Activated effector memory CD4-positive, alpha-beta T cell treated with Interleukin-2 at 50 U/mL for 16 hours (primary cell): Measurements from ENCODE around the gene RTN4IP1.

ENCODE experiments used
- DNase-seq: peaks from one replicate; pipeline ENCODE4 v3.0.0-alpha.2; 2020

RTN4IP1 gene

DNA sequence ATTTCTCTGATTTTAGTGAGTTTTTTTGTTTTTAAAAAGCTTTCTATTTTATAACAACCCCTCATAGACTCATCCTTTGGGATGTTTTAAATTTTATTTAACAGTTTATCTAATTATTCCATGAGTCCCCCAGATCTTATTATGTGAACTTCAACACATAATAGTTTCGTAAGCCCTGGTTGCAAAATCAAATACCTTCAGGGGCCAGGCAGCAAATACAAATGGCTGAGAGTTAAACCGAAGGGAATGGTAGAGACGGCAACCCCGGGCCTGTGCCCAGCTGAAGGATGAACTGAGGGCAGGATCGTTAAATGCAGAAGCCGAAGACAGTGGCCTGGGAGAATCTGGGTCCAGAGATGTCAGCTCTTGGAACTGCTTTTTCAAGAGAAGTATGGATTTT, 88.4 kb downstream of the RTN4IP1 start:
- no peak for DNase-seq

DNA sequence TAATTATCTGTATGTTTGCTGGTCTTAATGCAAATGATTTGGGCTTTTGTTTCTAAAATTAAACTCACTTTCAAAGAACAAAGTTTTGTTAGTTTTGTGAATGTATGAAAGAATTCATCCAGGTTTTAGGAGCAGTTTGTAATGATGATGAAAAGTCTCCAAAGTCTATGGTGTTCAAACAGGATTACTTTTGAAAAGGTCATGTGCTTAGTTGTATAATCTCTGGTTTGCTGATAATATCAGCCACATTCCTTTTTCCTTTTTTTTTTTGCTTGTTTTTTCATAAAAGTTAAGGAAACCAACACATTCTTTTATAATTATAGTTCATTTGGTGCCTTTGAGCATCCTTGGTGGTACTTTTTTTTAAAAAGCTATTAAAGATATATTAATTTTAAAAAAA, 88.9 kb downstream of the RTN4IP1 start:
- no peak for DNase-seq

GRCh38 chr6:106539936-106540335, 89.4 kb downstream of the RTN4IP1 start:
- no peak for DNase-seq

DNA sequence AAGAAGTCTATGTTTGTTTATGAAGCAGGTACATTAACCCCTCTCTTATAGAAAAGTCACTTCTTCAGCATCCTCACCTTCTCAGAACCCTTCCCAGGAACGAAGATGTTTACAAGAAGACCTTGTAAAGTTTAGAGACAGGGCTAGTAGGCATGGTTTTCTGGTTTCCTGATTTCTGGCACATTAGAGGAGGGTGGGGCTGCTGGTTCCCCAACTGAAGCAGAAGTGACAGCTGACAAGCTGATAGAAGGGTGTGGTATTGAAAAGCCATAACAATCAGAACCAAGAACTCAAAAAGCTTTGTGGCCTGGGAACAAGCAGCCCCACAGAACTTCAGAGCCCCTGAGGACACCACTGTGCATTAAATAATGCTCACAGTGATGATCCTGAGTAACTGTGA, 91.2 kb downstream of the RTN4IP1 start:
- DNase-seq = no peak

GRCh38 chr6:106537662-106538061, 91.6 kb downstream of the RTN4IP1 start:
- no peak for DNase-seq

DNA sequence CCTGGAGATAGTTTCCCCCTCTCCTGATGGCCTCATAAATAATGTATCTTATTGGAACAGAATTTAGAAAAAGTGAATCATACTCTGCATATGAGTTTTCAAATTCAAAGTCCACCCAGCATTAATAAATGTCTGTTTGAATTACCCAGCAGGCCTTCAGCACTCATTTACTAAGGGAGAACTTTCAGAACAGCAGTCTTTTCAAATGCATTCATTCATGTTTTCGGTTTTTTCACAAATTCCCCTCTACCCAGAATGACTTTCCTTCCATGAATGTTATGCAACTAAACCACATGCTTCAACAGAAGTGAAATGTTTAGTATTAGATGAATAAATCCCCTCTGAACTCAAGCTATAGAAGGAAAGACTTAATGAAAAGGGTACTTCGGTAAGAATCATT, 92.4 kb downstream of the RTN4IP1 start:
- no peak for DNase-seq

GRCh38 chr6:106536357-106536756, 92.9 kb downstream of the RTN4IP1 start:
- no peak for DNase-seq

DNA sequence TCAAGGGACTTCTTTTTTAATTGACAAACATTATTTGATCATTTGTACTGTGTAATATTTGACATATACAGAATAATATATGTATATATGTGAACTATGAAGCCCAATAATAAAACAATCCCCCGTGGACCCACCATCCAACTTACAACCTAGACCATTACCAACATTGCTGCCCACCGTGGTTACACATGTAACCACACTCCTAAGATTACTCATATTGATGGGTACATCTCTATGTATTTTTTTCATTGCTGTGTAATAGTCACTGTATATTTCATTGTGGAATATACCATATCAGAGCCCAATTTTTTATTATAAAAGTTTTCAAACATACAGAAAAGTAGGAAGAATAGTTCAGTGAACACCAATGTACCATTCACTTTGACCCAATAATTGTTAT, 94.3 kb downstream of the RTN4IP1 start:
- DNase-seq = no peak

DNA sequence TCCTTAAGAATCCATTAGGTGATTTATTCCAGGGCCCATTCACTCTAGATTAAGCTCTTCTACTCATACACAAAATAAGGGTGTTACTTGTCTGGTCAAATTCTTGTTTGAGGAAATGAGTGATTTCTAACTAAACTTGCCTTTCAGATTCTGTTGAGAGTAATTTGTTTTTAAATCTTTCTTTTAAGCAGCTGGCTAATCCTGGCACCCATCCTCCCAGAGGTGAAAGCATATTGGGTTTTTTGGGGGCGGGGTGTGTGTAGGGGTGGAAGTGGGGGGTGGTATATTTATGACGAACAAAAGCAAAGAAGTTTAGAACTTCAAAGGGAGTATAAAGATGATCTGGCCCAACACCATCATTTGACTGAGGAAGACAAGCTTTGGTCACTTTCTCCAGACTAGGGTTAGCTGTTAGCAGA, 94.7 kb downstream of the RTN4IP1 start:
- no peak for DNase-seq

DNA sequence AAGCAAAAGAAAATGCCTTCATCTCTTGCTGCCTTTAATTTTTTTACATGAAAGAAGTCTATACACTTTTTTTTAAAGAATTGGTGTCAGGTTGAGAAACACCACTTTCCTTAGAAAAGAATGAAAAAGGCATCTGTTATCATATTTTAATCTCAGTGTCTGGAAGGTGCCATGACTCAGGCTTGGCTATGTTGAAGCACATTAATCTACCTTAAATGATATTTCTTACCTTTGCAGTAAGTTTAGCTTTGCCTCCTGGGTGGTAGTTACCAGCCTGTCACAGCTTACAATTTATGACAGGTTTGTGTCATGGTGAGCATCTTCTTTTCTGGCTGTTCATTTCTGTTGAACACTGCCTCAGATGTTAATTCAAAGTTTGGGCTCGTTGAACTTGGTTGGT, 95.3 kb downstream of the RTN4IP1 start:
- DNase-seq = no peak

- DNase-seq = no peak
Measured at GRCh38 chr6:106533054-106533453, 96.2 kb downstream of the RTN4IP1 start.

GRCh38 chr6:106530502-106530901, 98.8 kb downstream of the RTN4IP1 start:
- no peak for DNase-seq

GRCh38 chr6:106530026-106530425, 99.3 kb downstream of the RTN4IP1 start:
- DNase-seq = no peak

- no peak for DNase-seq
Measured at GRCh38 chr6:106529438-106529837, 99.9 kb downstream of the RTN4IP1 start.

DNA sequence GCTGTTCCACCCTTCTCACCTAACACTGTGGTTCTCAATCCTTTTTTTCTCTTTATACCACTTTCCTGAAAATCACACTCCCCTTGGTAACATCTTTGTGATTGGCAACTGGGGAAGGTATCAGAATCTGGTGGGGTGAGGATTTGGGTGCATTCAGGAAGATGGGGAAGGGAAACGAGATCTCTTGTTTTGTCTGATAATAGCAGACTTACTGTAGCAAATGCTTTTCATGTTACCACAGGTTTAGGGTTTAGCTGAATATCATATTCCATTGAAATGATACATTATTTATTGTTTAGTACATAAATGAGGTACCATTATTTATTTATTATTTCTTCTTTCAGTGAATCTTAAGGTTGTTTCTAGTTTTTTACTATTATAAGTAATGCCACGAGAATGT, 100.8 kb downstream of the RTN4IP1 start:
- DNase-seq = no peak

- no peak for DNase-seq
Measured at GRCh38 chr6:106527979-106528378, 101.3 kb downstream of the RTN4IP1 start.

DNA sequence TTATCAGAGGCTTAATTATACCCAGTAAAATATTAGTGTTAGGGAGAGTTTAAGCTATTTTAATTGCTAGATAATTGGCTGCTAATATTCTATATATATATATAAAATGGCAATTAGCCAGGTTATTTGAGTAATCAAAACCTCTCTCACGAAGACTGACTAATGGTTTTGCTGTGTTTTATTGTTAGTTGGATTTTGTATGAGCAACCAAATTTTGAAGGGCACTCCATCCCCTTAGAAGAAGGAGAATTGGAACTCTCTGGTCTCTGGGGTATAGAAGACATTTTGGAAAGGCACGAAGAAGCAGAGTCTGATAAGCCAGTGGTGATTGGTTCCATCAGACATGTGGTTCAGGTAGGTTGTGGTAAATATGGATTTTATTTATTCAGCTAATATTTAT, 102.2 kb downstream of the RTN4IP1 start:
- no peak for DNase-seq

DNA sequence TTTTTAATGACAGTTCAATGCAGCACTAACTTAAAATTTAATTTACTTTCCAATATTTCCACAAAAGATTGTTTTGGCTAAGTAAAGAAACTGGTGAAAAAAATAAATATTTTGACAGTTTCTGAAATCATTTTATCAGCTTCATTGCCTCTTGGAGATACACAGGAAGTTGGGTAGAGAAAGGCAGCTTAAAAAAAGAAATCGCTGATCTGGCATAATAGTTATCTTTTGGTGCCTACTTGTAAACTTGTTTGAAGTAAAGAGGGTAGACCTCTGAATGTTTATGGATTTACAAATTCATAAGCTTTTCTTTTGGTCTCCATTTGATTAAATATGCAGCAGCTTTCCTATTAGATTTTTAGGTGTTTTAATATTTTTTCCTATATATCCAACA, 103.4 kb downstream of the RTN4IP1 start:
- DNase-seq = no peak

GRCh38 chr6:106525107-106525881, 104.0 kb downstream of the RTN4IP1 start:
- no peak for DNase-seq

- DNase-seq = no peak
Measured at GRCh38 chr6:106522562-106523250, 106.6 kb downstream of the RTN4IP1 start.
